ENCODE results near the gene SLC12A3. TPM values are rescaled to one million over a fixed set of nuclear protein-coding genes. Genes with fewer than 3 reads are reported as not detected.

Gene SLC12A3
- total and polyA plus RNA-seq, 2 of the 8 experiments (the other 6 are each of a cell fraction or from before 2014, with no cell fraction given), result not detected

GRCh38 chr16:56915336-56916119 is 50.5 kb downstream of the SLC12A3 start (continued):
- TF ChIP-seq ATF2 (IDR thresholded peaks at IDR 0.05; ENCODE audit: low read length) (no peak), GTF2F1 (IDR thresholded peaks at IDR 0.05; ENCODE audit: borderline replicate concordance, low read depth, low read length) (no peak), MAFK (IDR thresholded peaks at IDR 0.05; ENCODE audit: low read depth, low read length) (no peak)

Data from H1 (cell line).